ENCODE results near the gene RBPJ.
A peak's percentile ranks its signal among the peaks of the same experiment; 100 is the strongest.
"Not testable (repeated sequence)": the region's sequence is repeated elsewhere in the genome, so short reads cannot be mapped to it uniquely, and the experiment has no call there.

RBPJ gene

GRCh38 chr4:26343038-26343398 is 22.2 kb downstream of the RBPJ start:
- no peak for DNase-seq

- no peak for DNase-seq
Observed at GRCh38 chr4:26344901-26345564, 24.2 kb downstream of the RBPJ start.

GRCh38 chr4:26345565-26345938 is 24.7 kb downstream of the RBPJ start:
- peak; percentile 59 for DNase-seq

- DNase-seq, result peak; percentile 95
Observed at GRCh38 chr4:26346203-26346620, 25.4 kb downstream of the RBPJ start.

- no peak for DNase-seq
Observed at GRCh38 chr4:26349496-26349895, 28.7 kb downstream of the RBPJ start.

GRCh38 chr4:26351685-26352084 is 30.9 kb downstream of the RBPJ start:
- DNase-seq, result no peak

- no peak for DNase-seq
Observed at GRCh38 chr4:26354491-26354890, 33.7 kb downstream of the RBPJ start.

GRCh38 chr4:26355392-26356052 is 34.7 kb downstream of the RBPJ start:
- DNase-seq, result no peak

GRCh38 chr4:26356081-26356501 is 35.3 kb downstream of the RBPJ start:
- DNase-seq, result no peak

- not testable (repeated sequence) for DNase-seq
Observed at GRCh38 chr4:26359521-26359920, 38.7 kb downstream of the RBPJ start.

GRCh38 chr4:26360273-26360672 is 39.5 kb downstream of the RBPJ start:
- DNase-seq, result no peak

- DNase-seq, result no peak
Observed at GRCh38 chr4:26360864-26361263, 40.0 kb downstream of the RBPJ start.

- peak; percentile 9 for DNase-seq
Observed at GRCh38 chr4:26361297-26361696, 40.5 kb downstream of the RBPJ start.

GRCh38 chr4:26362745-26363439 is 42.1 kb downstream of the RBPJ start:
- DNase-seq, result no peak

GRCh38 chr4:26365537-26366150 is 44.8 kb downstream of the RBPJ start:
- no peak for DNase-seq

- no peak for DNase-seq
Observed at GRCh38 chr4:26367811-26368210, 47.0 kb downstream of the RBPJ start.

GRCh38 chr4:26368685-26369084 is 47.9 kb downstream of the RBPJ start:
- no peak for DNase-seq

GRCh38 chr4:26369132-26369531 is 48.3 kb downstream of the RBPJ start:
- no peak for DNase-seq

- DNase-seq, result no peak
Observed at GRCh38 chr4:26369581-26369980, 48.8 kb downstream of the RBPJ start.

GRCh38 chr4:26372076-26372475 is 51.3 kb downstream of the RBPJ start:
- no peak for DNase-seq

GRCh38 chr4:26372525-26373172 is 51.8 kb downstream of the RBPJ start:
- peak; percentile 94 for DNase-seq

- no peak for DNase-seq
Observed at GRCh38 chr4:26375551-26375950, 54.7 kb downstream of the RBPJ start.

Measured in OCI-M1 (cell line).